ENCODE results near the gene LRBA.
"Not testable (repeated sequence)": the region's sequence is repeated elsewhere in the genome, so short reads cannot be mapped to it uniquely, and the experiment has no call there.

The LRBA gene

DNA sequence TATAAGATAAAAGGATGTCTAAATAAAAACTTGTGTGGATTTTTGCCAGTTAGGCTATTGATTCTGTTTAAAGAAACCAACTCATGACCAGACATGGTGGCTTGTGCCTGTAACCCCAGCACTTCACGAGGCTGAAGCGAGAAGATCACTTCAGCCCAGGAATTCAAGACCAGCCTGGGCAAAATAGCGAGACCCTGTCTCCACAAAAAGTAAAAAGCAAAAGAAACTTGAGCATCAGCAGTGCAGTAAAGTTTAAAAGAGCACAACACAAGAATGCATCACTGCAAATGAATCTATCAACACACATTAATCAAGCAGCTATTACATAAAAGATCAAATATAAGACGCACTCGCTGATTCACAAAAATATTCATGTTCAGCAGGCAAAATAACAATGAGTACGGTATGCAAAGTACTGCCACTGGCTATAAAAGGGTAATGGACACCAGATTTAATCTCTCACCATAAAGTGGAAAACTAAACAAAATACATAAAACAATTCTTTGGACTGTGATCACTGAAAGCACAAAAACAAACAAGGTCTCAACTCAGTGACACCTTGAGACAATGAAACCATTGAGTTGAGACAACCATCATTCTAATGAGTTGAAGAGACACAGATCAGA lies 41.3 kb downstream of the LRBA start:
- DNase-seq (ENCODE audit: low read depth in 2 of 2), result no peak

- no peak for DNase-seq (ENCODE audit: low read depth in 2 of 2)
These were observed 42.5 kb downstream of the LRBA start for GRCh38 chr4:150972592-150972991.

DNA sequence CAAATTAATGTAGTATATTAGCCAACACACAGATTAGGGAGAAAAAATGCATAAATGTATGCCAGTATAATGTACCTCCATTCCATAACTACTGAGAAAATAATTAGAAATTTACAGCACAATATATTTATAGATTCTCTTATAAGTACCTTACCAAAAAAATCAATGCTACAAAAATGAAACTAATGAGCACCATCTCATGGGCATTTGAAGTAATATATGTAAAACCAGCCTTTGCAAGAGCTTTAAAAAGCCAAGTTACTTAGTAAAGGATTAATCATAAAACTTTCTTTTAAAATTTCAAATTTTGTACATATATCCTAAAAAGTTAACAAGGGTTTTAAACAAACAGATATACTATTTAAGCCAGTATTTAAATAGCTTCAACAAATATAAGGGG lies 43.2 kb downstream of the LRBA start:
- no peak for DNase-seq (ENCODE audit: low read depth in 2 of 2)

DNA sequence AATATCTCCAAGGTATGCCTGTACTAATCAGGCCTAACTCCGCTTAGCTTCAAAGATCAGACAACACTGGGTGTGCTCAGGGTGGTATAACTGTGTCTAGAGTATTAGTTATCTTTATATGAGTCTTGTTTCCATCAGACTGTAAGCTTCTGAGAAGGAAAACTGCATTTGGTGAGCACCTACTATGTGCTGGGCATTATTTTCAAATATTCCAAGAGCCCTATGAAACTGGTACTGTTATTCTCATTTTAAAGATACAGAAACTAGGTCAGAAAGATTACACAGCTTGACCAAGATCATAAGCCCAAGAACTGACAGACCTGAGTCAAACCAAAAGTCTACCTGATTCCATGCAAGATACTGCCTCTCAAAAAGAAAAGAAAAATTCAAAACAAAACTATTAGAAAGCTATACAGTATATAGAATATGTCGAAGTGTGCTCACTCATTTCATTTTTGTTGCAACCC lies 44.4 kb downstream of the LRBA start:
- DNase-seq (ENCODE audit: low read depth in 2 of 2), result no peak

DNA sequence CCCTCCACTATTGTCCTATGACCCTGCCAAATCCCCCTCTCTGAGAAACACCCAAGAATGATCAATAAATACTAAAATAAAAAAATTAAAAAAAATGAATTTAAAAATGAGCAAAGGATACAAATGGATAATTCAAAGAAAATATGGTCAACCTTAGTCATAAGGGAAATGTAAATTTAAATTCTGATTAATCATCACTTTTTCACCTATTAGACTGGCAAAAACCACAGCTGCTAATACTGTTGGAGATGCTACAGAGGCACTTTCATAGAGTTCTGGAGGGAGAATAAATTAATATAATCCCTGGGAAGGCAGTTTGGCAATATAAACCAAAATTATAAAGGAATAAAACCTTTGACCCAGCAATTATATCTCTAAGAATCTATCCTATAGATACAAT lies 50.3 kb downstream of the LRBA start:
- no peak for DNase-seq (ENCODE audit: low read depth in 2 of 2)

DNA sequence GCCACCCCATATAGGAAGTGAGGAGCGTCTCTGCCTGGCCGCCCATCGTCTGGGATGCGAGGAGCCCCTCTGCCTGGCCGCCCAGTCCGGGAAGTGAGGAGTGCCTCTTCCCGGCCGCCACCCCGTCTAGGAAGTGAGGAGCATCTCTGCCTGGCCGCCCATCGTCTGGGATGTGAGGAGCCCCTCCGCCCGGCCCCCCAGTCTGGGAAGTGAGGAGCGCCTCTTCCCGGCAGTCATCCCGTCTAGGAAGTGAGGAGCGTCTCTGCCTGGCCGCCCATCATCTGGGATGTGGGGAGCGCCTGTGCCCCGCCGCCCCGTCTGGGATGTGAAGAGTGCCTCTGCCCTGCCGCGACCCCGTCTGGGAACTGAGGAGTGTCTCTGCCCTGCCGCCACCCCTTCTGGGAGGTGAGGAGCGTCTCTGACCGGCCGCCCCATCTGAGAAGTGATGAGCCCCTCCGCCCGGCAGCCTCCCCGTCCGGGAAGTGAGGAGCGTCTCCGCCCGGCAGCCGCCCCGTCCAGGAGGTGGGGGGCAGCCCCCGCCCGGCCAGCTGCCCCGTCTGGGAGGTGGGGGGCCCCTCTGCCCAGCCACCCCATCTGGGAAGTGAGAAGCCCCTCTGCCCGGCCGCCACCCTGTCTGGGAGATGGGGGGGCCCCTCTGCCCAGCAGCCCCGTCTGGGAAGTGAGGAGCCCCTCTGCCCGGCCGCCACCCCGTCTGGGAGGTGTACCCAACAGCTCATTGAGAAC lies 51.3 kb downstream of the LRBA start:
- not testable (repeated sequence) for DNase-seq (ENCODE audit: low read depth in 2 of 2)

DNA sequence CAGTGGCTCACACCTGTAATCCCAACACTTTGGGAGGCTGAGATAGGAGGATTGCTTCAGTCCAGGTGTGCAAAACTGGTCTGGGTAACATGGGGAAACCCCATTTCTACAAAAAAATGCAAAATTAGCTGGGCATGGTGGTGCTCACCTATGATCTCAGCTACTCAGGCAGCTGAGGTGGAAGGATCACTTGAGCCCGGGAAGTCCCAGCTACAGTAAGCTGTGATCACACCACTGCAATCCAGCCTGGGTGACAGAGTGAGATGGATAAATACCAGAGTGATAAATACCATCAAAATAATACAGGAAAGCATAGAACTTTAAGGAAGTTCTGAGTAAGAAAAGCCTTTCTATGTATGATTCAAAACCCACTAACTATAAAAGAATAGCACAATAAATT lies 52.8 kb downstream of the LRBA start:
- no peak for DNase-seq (ENCODE audit: low read depth in 2 of 2)

DNA sequence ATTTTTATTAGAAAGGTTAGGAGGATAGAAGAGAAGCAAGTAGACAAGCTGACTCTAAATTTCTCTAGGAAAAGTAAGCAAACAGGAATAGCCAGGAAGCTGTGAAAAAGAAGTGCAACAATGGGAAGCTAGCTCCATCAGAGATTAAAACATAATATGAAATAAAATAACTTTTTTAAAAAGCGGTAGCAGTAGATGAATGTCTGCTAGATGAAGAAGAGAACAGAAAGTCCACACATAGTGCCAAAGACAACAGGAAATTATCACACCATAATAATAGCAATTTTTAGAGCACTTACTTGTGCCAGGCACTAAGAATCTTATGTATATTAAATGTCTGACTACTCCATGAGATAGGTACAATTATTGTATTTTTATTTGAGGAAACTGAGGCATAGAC lies 53.5 kb downstream of the LRBA start:
- DNase-seq (ENCODE audit: low read depth in 2 of 2), result no peak

- DNase-seq (ENCODE audit: low read depth in 2 of 2), result peak; percentile 29 to 48
These were observed 54.3 kb downstream of the LRBA start for GRCh38 chr4:150960818-150961217.

DNA sequence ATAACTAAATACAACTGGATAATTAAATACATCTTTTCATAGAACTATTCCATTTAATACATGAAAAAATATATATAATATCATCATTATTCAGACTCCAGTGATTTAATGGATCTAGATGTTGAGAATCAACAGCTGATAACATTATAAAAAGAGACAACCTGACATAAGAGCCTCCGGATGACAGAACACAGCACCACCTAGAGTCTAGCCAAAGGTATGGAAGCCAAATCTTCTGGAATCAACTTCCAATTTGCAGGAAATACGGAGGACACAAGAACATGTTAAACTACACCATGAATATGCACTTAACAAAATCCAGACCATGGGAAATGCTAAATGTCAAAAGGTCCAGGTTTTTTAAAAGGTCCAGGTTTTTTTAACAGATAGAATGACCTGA lies 55.0 kb downstream of the LRBA start:
- no peak for DNase-seq (ENCODE audit: low read depth in 2 of 2)

GRCh38 chr4:150957981-150958380 lies 57.1 kb downstream of the LRBA start:
- not testable (repeated sequence) for DNase-seq (ENCODE audit: low read depth in 2 of 2)

DNA sequence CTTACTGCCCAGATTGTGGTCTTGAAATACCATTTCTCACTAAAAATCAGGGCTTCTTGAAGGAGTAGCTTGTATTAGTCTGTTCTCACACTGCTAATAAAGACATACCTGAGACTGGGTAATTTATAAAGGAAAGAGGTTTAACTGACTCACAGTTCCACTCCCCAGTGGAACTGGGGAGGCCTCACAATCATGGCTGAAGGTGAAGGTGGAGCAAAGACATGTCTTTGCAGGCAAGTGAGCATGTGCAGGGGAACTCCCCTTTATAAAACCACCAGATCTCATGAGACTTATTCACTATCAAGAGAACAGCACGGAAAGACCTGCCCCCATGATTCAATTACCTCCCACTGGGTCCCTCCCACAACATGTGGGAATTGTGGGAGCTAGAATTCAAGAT lies 58.0 kb downstream of the LRBA start:
- not testable (repeated sequence) for DNase-seq (ENCODE audit: low read depth in 2 of 2)

DNA sequence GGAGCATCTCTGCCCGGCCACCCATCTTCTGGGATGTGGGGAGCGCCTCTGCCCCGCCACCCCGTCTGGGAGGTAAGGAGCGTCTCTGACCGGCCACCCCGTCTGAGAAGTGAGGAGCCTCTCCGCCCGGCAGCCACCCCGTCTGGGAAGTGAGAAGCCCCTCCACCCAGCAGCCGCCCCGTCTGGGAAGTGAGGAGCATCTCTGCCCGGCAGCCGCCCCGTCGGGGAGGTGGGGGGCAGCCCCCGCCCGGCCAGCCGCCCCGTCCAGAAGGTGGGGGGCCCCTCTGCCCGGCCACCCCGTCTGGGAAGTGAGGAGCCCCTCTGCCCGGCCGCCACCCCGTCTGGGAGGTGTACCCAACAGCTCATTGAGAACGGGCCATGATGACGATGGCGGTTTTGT lies 61.2 kb downstream of the LRBA start:
- not testable (repeated sequence) for DNase-seq (ENCODE audit: low read depth in 2 of 2)

DNA sequence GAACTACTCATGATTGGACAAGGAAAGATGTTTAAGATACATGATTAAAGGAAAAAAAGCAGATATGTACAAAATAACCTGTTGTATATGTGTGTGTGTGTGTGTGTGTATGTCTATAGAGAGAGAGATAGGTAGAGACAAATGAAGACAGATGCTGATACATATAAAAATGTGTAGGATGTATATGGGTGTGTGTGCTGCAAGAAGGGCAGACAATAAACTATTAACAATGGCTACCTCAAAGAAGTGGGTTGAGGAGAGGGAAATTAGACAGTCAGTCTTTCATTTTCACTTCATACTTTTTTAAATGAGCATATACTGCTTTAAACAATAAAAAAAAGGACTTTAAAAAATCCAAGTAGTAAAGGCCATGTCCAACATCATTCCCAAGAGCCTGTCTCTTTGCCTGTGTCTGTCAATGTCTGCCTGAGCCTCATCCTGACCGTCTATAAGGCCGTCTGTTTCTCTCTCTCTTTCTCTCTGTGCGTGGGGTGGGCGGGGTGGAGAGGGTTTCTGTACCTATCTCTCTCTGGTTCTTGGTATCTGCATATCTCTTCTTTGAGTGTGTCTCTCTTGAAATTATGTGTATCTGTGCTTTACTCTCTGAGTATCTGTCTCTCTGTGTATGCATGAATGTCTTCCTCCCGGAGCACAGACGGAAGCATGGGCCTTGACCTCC lies 62.8 kb downstream of the LRBA start:
- no peak for DNase-seq (ENCODE audit: low read depth in 2 of 2)

DNA sequence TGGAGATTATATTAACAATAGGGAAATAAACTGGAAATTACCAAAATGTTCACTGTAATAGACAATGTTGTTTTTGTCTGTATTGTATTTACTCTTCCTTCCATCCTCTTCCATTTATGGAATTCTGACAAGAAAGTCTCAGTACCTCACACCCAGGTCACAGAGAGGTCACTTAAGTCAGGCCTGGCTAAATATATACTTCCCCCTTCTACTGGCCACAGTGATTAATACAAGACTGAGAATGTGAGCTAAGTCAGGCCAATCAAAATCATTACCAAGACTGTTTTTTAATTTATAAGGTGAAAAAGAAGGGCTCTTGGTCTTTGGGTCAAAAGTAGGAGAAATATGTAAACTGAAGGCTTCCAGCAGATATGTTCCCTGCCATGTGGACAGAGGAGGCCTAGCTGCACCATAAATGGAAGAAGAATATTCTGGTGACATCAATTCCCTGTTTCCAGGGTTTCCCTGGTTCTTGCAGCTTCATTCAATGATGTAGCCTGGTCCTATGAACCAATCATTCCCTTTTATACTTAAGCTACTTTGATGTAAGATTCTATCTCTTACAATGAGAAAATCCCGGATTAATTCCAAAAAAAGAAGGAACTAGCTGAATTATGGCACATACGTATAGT lies 64.3 kb downstream of the LRBA start:
- DNase-seq (ENCODE audit: low read depth in 2 of 2), result no peak

- DNase-seq (ENCODE audit: low read depth in 2 of 2), result no peak
These were observed 65.1 kb downstream of the LRBA start for GRCh38 chr4:150949943-150950342.

DNA sequence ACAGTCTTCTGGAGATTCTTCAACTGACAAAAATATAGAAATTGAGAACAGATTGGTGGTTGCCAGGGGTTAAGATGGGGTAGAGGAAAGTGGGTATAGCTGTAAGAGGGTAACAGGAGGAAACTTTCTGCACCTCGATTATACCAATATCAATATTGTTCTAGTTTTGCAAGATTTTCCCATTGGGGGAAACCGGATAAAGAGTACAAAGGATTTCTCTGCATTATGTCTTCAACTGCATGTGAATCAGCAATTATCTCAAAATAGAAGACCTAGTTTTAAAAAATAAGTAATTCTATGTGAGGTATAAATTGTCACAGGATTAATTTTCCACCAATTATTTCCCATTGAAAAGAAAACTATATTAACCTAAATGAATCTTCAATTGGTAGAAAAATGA lies 65.7 kb downstream of the LRBA start:
- no peak for DNase-seq (ENCODE audit: low read depth in 2 of 2)

- no peak for DNase-seq (ENCODE audit: low read depth in 2 of 2)
These were observed 66.4 kb downstream of the LRBA start for GRCh38 chr4:150948710-150949109.

GRCh38 chr4:150948074-150948473 lies 67.0 kb downstream of the LRBA start:
- no peak for DNase-seq (ENCODE audit: low read depth in 2 of 2)

GRCh38 chr4:150944660-150945059 lies 70.4 kb downstream of the LRBA start:
- no peak for DNase-seq (ENCODE audit: low read depth in 2 of 2)

DNA sequence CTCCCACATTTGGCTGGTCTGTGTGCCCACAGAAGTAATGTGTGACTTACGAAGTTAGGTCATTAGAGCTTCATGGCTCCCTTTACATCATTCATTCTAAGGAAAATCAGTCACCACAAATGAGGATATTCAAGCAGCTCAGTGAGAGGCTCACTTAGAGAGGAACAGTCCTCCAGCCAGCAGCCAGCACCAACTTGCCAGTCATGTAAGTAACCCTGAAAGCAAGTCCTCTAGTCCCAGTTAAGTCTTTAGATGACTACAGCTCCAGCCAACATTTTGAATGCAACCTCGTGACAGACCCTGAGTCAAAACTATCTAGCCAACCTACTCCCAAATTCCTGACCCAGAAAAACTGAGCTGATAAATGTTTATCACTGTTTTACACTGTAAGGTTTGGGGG lies 71.3 kb downstream of the LRBA start:
- DNase-seq (ENCODE audit: low read depth in 2 of 2), result peak in 1 of 2 donors; percentile 8

DNA sequence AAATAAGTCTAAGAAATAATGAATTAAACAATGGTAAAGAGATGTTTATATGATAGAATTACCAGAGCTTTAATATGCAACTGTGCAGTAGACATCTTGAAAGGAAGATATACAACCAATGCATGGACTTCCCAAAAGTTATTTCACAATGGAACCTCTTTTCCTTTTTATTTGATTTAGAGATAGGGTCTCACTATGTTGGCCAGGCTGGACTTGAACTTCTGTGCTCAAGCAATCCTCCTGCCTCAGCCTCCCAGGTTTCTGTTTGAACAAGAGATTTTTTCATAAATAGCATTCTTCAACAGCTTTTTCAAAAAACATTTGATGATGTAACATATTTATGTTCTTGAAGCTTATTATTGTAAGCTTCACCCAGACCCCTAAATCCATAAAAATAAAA lies 72.0 kb downstream of the LRBA start:
- no peak for DNase-seq (ENCODE audit: low read depth in 2 of 2)

- no peak for DNase-seq (ENCODE audit: low read depth in 2 of 2)
These were observed 72.5 kb downstream of the LRBA start for GRCh38 chr4:150942539-150942938.
